ENCODE measurements around the gene PIK3R5.
A peak's percentile ranks its signal among the peaks of the same experiment; 100 is the strongest.
"Not testable (repeated sequence)": the region's sequence is repeated elsewhere in the genome, so short reads cannot be mapped to it uniquely, and the experiment has no call there.

Gene PIK3R5

DNA sequence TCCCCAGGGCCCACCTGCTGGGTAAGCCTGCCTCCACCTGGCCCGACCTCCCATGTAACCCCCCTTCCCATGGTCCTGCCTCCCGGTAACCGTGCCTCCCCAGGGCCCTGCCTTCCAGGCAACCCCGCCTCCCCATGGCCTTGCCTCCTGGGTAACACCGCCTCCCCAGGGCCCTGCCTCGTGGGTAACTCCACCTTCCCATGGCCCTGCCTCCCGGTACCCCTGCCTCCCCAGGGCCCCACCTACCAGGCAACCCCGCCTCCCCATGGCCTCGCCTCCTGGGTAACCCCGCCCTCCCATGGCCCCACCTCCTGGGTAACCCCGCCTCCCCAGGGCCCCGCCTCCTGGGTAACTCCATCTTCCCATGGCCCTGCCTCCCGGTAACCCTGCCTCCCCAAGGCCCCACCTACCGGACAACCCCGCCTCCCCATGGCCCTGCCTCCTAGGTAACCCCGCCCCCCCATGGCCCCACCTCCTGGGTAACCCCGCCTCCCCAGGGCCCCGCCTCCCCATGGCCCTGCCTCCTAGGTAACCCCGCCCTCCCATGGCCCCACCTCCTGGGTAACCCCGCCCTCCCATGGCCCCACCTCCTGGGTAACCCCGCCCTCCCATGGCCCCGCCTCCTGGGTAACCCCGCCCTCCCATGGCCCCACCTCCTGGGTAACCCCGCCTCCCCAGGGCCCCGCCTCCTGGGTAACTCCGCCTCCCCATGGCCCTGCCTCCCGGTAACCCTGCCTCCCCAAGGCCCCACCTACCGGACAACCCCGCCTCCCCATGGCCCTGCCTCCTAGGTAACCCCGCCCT lies 80.1 kb downstream of the PIK3R5 start:
- DNase-seq (ENCODE audit: insufficient read length, low spot score); FAIRE-seq: not testable (repeated sequence)

DNA sequence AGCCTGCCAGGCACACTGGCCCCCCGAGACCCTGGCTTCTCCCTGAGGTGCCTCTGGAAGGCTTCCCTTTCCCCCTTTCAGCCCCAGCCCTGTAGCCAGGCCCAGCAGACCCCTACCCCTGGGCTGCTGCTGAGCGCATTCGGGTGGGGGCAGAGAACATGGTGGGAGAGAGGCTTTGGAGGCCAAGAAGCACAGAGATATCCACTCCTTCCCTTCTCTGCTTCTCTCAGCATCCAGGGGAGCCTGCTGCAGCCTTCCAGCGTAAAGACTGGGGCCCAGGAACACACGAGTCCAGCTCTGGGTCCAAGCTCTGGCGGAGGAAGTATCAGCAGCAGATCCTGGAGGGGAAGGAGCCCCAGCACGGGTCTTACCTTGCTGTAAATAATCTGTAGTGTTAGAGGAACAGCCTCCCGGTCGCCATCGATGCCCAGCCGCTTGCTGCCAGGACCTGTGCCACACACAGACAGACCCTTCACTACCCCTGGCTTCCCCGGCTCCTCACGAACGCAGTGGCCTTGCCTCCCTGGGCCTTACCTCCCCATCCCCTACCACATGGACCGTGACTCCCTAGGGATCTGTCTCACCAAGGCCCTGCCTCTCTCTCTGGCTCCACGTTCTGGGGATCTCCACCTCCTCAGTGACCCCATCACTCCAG lies 81.0 kb downstream of the PIK3R5 start:
- no peak for FAIRE-seq
- no peak for DNase-seq (ENCODE audit: insufficient read length, low spot score)

DNA sequence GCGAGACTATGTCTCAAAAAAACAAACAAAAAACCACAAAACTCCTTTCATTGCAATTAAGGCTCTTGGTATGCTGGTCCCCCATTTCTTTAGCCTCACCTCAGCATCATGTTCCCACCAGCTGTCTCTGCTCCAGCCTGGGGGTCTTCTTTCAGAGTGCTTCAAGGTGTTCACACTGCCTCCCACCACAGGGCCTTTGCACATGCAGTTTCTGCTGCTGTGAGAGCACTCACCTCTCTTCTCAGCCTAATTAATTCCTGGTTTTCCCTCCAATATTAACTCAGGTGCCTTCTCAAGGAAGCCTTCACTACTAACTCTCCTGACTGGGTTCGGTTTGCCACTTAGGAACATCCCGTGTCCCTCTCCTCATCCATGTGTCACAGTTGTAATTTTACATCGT lies 82.2 kb downstream of the PIK3R5 start:
- no peak for FAIRE-seq
- no peak for DNase-seq (ENCODE audit: insufficient read length, low spot score)

DNA sequence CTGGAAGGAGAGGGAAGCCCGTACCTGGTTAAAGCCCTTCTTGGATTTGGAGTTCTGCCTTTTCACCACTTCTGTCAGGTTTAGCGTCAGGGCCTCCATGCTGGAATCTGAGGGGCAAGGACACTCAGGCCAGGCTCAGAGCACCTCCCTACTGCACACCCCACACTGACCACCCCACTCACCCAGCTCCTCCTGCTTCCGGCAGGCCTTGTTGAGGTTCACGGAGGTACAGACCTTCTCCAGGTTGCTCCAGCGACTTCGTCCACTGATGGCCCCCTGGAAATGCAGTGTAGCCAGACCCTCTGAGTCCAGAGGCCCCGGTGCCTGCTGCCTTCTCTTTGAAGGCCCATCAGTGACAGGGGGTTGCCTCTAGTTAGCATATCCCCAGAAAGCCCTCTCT lies 83.9 kb downstream of the PIK3R5 start:
- DNase-seq (ENCODE audit: insufficient read length, low spot score) = no peak
- no peak for FAIRE-seq

DNA sequence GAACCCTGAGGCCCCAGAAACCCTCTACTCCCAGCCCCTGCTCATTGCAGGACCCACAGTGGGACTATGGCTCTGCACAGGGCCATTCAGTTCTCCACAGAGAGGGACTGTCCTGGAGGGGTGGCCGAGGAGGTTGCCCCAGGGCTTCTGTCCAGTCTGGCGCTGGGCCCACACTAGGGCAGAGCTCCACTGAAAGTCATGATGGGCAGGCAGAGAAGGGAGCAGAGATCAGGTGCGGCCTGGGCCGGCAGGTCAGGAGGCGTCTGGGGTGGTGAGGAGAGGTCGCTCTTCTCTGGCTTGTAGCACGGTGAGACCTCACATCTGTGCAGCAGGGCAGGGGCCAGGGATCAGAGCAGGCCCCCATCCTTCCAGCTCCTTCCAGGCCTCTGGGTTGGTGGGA lies 85.0 kb downstream of the PIK3R5 start:
- FAIRE-seq (no peak), DNase-seq (ENCODE audit: insufficient read length, low spot score) (no peak)

DNA sequence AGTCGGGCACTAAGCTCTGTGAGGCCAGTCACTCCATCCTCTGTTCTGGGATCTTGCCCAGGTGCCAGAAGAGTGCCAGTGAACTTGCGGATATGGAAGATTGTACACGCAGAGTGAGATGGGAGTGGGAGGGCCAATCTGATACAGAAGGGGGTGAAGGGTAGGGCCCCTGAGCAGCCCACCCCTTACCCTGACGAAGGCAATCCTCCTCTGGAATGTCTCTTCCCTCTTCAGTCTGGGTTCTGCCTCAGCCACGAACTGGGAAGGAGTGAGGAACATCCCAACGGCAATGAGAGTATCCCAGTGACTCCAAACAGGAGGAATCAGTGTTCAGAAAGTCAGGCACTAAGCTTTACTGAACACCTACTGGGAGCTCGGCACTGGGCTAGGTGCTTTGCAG lies 86.1 kb downstream of the PIK3R5 start:
- DNase-seq (ENCODE audit: insufficient read length, low spot score) (no peak), FAIRE-seq (no peak)

DNA sequence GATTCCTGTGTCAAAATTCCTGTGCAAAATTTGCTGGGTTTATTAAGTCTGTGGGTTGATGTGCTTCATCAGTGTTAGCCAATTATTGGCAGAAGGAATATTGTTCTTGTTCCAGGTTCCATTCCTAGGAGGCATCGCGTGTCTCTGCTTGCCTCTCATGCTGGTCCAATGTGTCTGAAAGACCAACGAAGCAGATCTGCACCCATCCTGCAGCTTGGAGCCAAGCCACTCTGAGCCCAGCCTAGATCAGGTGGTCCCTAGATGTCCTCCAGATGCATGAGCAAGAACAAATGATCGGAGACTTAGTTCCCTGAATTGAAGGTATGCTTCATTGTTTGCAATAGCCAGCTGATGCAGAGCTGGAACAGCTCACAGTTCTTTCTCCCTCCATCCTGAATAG lies 87.5 kb downstream of the PIK3R5 start:
- FAIRE-seq = no peak

DNA sequence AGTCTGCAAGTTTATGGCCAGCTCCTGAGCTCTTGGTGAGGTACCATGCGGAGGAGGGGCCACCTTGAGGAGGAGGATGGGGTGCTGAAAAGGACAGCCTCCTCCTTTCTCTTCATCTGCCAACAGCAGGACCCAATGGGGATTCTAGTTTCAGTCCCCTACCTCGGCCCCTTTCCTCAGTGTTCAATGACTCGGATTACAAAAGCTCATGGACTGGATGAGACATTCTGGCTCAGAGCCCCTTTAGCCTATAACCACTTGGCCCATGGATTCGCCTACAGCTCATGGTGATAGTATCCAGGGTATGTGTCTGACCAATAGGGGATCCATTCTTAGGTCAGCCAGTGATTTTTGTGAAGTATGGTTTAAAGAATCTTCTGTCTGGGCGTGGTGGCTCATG lies 89.5 kb downstream of the PIK3R5 start:
- FAIRE-seq = no peak
- DNase-seq (ENCODE audit: insufficient read length, low spot score) = peak; percentile 41

More for the DNA sequence above, 87.5 kb downstream of the PIK3R5 start:
- no peak for DNase-seq (ENCODE audit: insufficient read length, low spot score)

DNA sequence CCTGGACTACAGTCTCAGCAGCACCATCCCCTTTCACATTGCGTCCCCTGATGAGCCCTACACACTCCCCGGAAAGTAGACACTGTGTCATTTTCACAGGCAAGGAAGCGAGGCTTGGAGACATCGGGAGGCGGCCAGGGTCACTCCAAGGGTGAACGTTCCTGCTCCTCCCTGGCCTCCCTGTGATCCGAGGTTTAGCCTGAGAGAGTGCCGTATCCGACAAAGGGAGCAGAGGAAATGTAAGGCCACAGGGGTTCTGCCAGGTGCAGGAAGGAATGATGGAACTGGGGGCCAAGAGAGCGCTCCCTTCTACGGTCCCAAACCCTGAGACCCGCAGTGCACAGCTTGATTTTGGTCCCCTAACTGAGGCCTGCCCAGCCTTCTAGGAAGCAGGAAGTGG lies 90.1 kb downstream of the PIK3R5 start:
- FAIRE-seq (no peak), DNase-seq (ENCODE audit: insufficient read length, low spot score) (no peak)

DNA sequence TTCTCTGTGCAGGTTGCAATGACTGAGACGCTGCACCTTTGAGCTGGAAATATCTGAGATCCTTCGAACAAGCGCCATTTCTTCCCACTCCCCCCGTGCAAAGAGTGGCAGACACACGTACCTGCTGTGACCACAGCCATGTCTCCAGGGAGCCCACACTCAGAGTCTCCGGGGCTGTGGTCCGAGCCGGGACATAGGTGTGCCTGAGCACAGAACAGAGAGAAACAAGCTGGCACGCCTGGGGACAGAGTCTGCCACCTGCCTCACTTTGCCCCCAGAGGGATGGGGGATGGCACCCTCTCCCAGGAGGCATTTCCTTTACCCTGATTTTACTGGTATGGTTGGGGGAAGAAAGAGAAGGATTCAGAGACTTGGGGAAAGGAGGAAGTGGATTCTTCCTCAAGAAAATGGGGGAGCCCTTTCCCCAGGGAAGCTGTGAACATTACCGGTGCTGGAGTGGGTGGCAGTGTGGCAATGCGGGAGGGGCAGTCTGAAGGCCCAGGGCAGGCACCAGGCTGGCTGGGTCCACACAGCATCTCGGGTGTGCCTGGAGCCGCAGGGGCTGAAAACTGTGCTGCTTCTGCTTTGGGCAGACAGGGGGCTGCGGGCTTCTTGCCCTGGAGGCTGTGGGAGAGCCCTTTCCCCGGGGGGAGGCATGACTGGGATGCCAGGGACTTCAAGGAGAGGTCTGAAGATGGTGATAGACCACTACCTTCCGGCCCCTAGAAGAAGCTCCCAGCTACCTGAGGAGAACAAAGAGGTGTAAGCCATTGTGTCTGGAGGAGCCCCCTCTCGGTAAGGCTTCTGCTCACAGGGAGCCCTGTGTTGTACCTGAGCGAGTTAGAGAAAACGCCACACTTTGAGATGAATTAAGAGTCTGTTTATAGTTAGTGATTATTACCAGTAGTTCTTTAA lies 91.4 kb downstream of the PIK3R5 start:
- DNase-seq (ENCODE audit: insufficient read length, low spot score) (no peak), FAIRE-seq (peak; percentile 16)

DNA sequence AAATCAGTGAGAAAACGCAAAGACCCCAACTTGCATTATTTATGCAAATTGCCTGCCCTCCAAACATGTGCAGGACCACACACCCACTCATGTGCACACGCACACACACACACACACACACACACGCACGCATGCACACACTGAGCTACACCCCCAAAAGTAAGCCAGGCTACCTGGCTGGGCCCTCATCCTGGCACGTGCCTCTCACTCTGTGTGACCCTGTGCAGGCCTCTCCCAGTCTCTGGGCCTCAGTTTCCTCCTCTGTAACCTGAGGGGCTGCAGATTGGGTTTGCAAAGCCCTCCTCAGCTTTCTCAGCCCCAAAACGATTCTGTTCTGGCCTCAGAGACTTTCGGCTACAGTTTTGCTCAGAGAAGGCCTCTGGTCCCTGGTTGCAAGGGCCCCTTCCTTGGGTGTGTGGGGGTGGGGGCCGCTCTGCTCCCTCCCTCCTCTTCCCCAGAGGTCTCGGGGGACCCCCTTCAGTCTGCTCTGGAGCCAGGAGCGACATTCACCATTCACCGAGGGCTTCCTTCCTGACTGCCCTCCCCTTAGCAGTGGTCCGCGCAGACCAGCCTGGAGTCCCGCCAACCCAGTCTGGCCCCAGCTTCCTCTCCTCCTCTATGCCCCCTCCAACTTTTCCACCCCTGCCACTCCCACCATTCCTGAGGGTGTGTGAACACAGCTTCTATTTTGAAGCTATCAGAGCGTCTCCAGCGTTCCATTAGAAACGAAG lies 92.6 kb downstream of the PIK3R5 start:
- DNase-seq (ENCODE audit: insufficient read length, low spot score) (no peak), FAIRE-seq (no peak)

DNA sequence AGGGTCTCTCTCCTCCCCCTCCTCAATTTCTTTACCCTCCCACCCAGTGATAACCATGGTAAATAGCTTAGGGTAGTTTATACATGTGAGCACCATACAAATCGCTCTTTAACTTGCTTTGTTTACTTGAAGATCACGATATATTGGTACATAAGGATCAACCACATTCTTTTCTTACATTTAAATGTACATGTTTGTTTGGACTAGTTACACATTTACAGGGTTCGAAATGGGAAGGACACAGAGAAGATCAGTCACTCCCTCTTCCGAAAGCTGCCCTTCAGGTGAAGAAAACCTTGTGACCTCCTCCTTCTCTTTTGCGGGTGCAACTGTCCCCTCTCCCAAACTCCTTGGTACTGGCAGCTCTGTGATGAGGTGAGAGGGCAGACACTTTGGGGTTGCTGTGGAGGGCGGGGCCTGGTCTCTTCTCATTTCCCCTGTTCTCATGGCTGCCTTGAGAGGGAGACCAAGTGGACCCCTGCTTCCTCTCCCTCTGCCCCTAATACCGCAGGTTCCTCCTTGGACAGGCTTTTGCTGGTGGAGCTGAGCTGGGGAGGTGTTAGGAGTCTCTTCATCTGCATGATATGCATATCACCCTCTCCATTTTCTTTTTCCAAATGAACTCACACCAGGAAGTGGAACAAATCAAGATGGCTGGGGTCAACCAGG lies 93.3 kb downstream of the PIK3R5 start:
- DNase-seq (ENCODE audit: insufficient read length, low spot score) (no peak), FAIRE-seq (no peak)

DNA sequence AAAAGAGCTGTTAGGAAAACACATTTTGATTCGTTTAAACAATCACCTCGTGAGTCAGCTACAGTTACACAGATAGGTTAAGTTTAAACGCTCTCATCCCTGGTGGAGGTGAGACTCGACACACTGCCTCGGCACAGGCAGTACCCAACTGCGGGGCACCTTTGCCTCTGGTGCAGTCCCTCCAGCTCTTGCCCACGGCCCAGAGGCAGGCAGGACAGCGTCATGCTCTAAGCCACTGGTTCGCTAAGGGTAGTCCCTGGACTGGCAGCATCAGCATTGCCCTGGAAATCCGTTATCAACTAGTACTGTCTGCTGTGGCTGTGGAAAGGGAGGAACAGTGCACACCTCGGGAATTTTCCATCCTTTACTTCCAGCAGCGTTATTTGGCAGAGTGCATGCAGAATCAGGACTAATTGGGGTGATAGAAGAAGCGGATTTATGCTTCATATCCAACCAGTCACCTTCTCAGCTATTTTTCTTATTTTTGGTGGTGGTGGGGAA lies 94.4 kb downstream of the PIK3R5 start:
- DNase-seq (ENCODE audit: insufficient read length, low spot score) = no peak
- no peak for FAIRE-seq

DNA sequence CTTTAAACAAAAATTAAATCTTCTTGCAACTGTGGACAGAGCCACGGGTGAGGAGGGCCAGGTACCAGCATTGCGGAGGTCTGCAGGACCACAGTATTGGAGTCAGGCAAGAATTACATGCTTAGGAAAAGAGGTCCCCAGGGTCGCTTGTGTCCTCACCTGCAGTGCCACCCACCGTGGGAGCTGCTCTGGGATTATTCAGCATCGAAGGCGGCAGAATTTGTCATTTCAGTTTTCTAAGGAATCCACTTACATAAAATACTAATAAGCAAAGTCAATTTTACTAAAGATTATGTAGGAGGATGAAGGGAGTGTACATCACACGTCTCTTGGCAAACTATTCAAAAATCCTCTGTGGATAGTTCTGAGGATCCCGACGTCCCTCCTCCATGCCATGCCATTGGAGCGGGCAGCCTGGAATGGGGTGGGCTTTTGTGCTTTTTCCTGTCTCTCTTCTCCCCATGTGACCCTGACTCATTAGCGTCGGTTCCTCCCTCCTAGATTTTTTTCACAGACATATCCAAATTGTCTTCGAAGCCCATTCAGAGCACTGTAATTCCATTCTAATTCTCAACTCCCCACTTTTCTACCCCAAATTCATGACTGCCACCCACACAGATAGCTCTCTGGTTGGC lies 95.0 kb downstream of the PIK3R5 start:
- FAIRE-seq = no peak
- no peak for DNase-seq (ENCODE audit: insufficient read length, low spot score)

DNA sequence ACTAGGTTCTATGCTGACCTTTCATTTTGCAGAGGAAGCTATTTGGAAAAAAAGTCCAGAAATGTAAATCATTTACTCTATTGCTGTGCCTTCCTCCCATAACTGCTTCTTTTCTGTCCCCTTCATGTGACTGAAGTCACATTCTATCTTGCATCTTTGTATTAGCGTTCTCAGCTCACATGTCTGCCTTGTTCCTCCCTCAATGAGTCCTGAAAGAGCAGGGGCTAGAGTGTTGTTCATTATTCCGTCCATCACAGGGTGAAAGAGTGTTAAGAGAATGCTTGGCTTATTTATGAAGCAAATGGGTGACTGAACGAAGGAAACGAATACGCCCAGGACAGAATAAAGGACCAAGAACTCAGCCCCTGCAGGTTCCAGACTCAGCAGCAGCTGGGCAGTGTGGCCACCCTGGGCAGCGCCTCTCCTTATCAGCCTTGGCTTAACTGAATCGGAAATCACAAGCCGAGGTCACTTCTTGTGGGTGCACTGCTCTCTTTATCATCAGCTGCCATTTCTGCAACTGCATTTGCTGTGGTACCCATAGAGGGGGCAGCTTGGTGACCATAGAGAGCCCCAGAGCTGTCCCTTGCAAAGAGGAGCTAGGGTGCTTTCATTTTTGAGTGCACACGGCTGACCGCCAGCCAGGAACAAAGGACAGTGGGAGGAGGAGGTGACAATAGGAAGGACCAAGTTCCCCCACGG lies 96.2 kb downstream of the PIK3R5 start:
- no peak for FAIRE-seq

DNA sequence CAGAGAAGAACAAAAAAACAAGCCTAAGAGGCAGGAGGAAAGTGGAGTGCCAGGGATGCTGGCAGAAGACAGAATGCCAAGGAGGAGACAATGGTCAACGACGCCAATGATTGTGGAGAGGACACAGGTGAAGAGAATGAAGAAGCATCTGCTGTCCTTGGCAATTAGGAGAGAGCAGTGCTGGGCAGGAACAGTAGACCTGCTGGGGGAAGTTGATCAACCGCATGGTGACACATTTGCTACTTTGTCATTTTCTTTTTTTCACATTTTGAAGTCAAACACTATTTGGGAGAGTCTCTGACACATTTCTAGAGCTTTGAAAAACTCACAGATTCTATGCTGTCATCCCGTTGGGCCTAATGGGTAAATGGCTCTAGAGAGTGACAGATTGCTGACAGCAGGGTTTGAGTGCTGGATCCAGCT lies 97.0 kb downstream of the PIK3R5 start:
- FAIRE-seq (no peak), DNase-seq (ENCODE audit: insufficient read length, low spot score) (no peak)

More for the DNA sequence above, 96.2 kb downstream of the PIK3R5 start:
- no peak for DNase-seq (ENCODE audit: insufficient read length, low spot score)

DNA sequence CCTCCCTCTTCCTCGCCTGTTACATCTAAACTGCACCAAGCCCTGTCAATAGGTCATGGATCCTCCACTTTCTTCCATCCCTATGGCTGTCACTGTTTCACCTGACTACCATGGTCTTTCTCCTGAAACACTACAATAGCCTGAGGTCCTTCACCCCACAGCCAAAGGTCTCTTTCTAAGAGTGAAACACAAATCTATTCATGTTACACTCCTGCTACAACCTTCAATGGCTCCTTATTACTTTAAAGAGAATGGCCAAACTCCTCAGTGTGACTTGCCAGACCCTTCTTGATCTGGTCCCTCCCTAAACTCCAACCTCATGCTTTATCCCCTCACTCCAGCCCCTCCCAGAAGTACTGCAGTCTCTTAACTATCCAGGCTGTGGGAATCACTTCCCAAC lies 97.4 kb downstream of the PIK3R5 start:
- DNase-seq (ENCODE audit: insufficient read length, low spot score) (no peak), FAIRE-seq (no peak)

DNA sequence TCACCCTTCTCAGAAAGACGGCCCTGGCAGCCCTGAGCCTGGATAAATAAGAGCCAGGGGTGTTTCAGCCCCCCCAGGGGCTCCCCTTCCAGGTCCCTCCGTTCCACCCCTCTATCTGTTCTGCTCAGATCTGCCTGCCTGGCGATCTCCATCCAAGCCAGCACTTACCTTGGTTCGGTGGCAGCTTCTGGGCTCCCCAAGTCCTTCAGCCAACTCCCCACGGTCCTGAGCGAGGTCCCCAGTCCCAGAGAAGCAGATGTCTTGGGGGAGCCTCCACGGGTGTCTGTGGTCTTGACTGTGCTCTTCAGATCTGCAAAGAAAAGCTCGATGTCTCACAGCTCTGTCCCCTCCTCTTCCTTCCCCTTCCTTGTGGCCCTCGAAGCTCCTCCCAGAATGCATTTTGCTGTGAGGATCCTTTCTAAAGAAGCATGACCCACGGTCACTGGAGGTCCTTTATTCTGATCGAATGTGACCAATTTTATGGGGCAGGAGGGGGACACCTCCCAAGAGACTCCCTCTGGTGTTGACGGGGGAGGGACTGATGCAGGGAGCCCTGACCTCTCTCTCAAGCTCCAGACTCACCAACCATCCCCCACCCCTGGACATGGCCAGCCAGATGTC lies 98.0 kb downstream of the PIK3R5 start, which contains the start of gene PIK3R6:
Gene PIK3R6, minus strand, starts transcription at position 314 of the 621 bp plus-strand sequence. CDS start 17,880 bp downstream, outside the sequence.
- DNase-seq (ENCODE audit: insufficient read length, low spot score) (no peak), FAIRE-seq (no peak)
